Heart right ventricle (tissue), 16 donors: Measurements from ENCODE around the gene KPNA6. TPM values are rescaled to one million over a fixed set of nuclear protein-coding genes. Genes with fewer than 3 reads are reported as not detected.

Experiments
- ATAC-seq, 8 donors: fragments of 200-7000 bp; cut with Tn5 transposase; one replicate each; pipeline ENCODE4 v1.9.1; 2020; ENCODE audit warnings: mild to moderate bottlenecking in 8 of 8, moderate library complexity in 8 of 8, moderate number of reproducible peaks in 1 of 8
- DNase-seq, 2 donors: peaks; one replicate each; pipeline ENCODE4 v3.0.0-alpha.2; 2020
- H3K27ac ChIP-seq, 10 donors: fragments of 200-600 bp; sonication (generic) in 2 of 10; one replicate each; pipeline versions ENCODE4 v1.5.0 to v1.8.0; 2020 to 2022; ENCODE audit warnings: mild to moderate bottlenecking in 3 of 10
- H3K27me3 ChIP-seq, 7 donors: fragments of 200-600 bp; one replicate each; pipeline ENCODE4 v1.8.0; 2021 to 2022; ENCODE audit warnings: mild to moderate bottlenecking in 2 of 7
- H3K36me3 ChIP-seq, 9 donors: fragments of 200-600 bp; sonication (generic) in 1 of 9; one replicate each; pipeline versions ENCODE4 v1.5.0 to v1.8.0; 2020 to 2022; ENCODE audit warnings: mild to moderate bottlenecking in 2 of 9
- H3K4me1 ChIP-seq, 9 donors: fragments of 200-600 bp; sonication (generic) in 1 of 9; one replicate each; pipeline versions ENCODE4 v1.5.0 to v1.8.0; 2020 to 2022; ENCODE audit warnings: mild to moderate bottlenecking in 4 of 9
- H3K4me3 ChIP-seq, 10 donors: fragments of 200-600 bp; sonication (generic) in 2 of 10; one replicate each; pipeline versions ENCODE4 v1.5.0 to v1.8.0; 2020 to 2022; ENCODE audit warnings: mild to moderate bottlenecking in 7 of 10, moderate library complexity in 2 of 10
- H3K9me3 ChIP-seq, 11 donors: fragments of 200-600 bp in 10 of 11; sonication (generic) in 2 of 11; one replicate each; pipeline versions ENCODE4 v1.5.0 to v1.8.0; 2013 to 2022; ENCODE audit warnings: mild to moderate bottlenecking in 2 of 11, control low read depth in 1 of 11, moderate library complexity in 1 of 11
- WGBS, 2 donors: extraction: QIAGEN DNeasy Blood & Tissue Kit; methylation state at CpG; one replicate each; pipeline ENCODE4 v1.1.7; 2013; ENCODE audit warnings: inconsistent platforms in 1 of 2; 5-methylcytosine and 5-hydroxymethylcytosine counted together
- intact Hi-C, 10 donors: fragments of 100-400 bp; cut with DNase I; formaldehyde crosslinking; loops; one replicate each; pipeline versions ENCODE4 v1.11.1 to v1.14.2; 2022
- long read RNA-seq, 3 donors: library from polyadenylated mRNA; unstranded; transcript quantifications; one replicate each; pipeline ENCODE4 v2.0.0, GENCODE V29; 2020 to 2021
- polyA plus RNA-seq, 2 donors: library from polyadenylated mRNA; stranded (reverse); fragments of 200-250 nt; gene quantifications; one replicate each; pipeline ENCODE4 v1.2.3, GENCODE V29; 2013
- total RNA-seq, 10 donors: library from RNA; stranded (reverse); fragmentation: NEBNext Ultra II Directional in 3 of 10; extraction: Animal tissue kit (Norgen Biotek cat#: 25700) in 3 of 10; gene quantifications; one replicate each; pipeline versions ENCODE4 v1.2.1 to v1.2.4, GENCODE V29; 2021 to 2023
- TF ChIP-seq, protein P1 (sequence below), 9 donors: fragments of 200-600 bp; sonication (generic) in 2 of 9; IDR thresholded peaks; one replicate each; pipeline versions ENCODE4 v1.5.0 to v1.8.0; 2021 to 2022; ENCODE audit warnings: antibody characterized with exemption in 9 of 9, mild to moderate bottlenecking in 5 of 9, moderate library complexity in 1 of 9
- donor health status: Arrhythmogenic right ventricular cardiomyopathy.
- donor health status: ischemic (EF 13 %, LVEDD 7.1; RV severe dilation, severe dysfunction).
- donor health status: healthy with polysubstance abuse.
- donor health status: DM: no; HTN: yes; CAD: no.
- donor health status: DM: no; HTN: no; CAD: no.
- donor health status: ischemic (EF 25% LVEDD 6.9; RV normal size, moderate dysfunction).
- donor health status: ischemic (EF 25% LVEDD 5.7; RV mildly dilated, moderate dysfunction).
- donor health status: healthy.
- donor health status: DM: yes; HTN: yes; CAD: no.
- donor health status: Ischemic cardiomyopathy.
- donor health status: ischemic (EF 35%, LVEDD 5.7; RV mildly dilated, moderate dysfunction).
- donor health status: nonischemic (EF 11% LVEDD 7.7; RV severe dilation, severe dysfunction).
- donor health status: DM: yes; HTN: yes; CAD: no.
- donor health status: PGD.
- donor health status: ischemic (EF 29% LVEDD 5.4; RV normal size, mild dysfunction).
- donor health status: nonischemic (EF 23%, LVEDD 6.1; RV moderate dilation, normal function).

Gene KPNA6
- total RNA-seq: 10 to 100 TPM; 73.0 to 92.5 (median 82.6) TPM
- polyA plus RNA-seq: 10 to 100 TPM; 10.2 to 11.3 TPM
- long read RNA-seq, donor 1, full-length matches to known transcripts: 9 of 17 reads
- long read RNA-seq, donor 1, partial matches to known transcripts: 8 of 17 reads
- long read RNA-seq, donor 1, other reads (novel, unspliced or antisense): 0 of 17 reads
- long read RNA-seq, donor 2, full-length matches to known transcripts: 11 of 17 reads
- long read RNA-seq, donor 2, partial matches to known transcripts: 4 of 17 reads
- long read RNA-seq, donor 2, other reads (novel, unspliced or antisense): 2 of 17 reads
- long read RNA-seq, donor 3, full-length matches to known transcripts: 29 of 152 reads
- long read RNA-seq, donor 3, partial matches to known transcripts: 110 of 152 reads
- long read RNA-seq, donor 3, other reads (novel, unspliced or antisense): 13 of 152 reads

DNA sequence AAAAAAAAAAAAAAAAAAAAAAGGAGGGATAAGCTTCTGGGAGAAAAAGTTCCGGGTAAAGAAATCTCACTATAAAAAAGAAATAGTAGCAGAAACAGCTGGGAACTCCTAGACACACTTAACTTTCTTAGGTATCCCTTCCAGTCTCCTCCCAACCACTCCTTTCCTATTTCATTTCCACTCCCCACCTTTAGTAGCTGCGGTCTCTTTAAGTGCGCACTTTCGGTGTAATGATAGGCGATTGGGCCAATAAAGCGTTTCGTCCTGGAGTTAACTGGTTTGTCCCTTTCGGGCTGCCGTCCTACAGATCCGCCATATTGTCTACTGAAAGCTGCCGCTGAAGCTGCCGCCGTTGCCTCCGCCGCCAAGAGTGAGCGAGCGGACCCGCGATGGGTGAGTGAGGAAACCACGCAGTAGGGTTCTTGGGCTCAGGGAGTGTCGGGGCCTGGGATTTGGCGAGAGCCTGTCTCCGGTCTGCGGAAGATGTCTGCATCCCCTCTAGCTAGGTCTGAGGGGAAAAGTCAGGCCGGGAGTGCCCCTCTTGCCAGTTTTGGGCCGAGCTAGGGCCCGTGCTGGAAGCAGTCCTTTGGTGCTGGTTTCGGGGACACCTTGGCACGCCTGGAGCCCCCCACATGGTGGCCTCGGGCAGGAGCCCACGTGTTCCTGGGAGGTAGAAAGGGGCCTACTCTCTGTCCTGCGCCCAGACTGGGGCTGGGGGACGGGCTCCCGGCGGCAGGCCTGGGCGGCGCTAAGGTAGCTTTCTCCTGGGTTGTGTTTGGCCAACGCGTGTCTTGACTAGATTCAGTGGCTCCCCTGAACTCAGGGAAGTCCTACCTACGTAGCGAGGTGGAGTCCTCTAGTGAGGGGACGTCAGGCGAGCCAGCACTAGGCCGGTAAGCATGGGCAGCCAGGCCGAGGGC lies at the start of gene KPNA6:
Gene KPNA6 (plus strand): TSS at position 315 of the 920 bp plus-strand sequence. CDS start 75 bp downstream, at position 390.
- intact Hi-C loops: loop anchor here in 3 of 10 donors (2.0 to 5.0 kb wide), 3 partner anchors 35 to 69 kb away; partner anchors contain the start of genes TMEM39B (in 3 of the 3) and TXLNA (in 1 of the 3)
- WGBS, 2 donors: 0% methylated on average over 45 of the region's 45 CpGs
- H3K27me3 ChIP-seq: no peaks in the 10 kb centered on the region

DNA sequence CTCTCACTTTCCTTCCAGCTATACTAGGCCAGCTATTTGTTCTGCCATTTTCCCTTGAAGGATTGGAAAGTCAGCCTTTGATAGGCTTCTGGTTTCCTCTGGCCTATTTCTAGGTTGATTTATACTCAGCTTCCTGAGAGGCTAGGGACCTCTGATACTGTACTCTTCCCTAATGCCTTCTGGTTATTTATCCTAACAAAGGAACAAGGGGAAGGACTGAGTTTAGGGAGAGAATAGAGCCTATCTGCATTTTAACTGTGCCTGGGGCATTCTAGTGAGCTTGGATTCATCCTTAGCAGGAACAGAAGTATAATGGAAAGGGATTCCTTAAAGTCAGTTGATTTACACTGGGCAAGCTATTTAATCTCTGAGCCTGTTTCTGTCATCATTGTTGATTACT lies 46.9 kb upstream of the KPNA6 start:
- Histone ChIP-seq H3K36me3 (peaks cover 0 to 51% (median 7%) of the 10 kb centered on the region in 9 donors), H3K4me1 (peaks cover 5 to 18% (median 10%) of the 10 kb centered on the region in 9 donors), H3K4me3 (no peak overlapping the region), H3K27me3 (no peaks in the 10 kb centered on the region), H3K9me3 (no peaks in the 10 kb centered on the region), H3K27ac (peak overlapping the region in 1 of 10 donors; percentile 30)
- TF ChIP-seq, protein P1, sequence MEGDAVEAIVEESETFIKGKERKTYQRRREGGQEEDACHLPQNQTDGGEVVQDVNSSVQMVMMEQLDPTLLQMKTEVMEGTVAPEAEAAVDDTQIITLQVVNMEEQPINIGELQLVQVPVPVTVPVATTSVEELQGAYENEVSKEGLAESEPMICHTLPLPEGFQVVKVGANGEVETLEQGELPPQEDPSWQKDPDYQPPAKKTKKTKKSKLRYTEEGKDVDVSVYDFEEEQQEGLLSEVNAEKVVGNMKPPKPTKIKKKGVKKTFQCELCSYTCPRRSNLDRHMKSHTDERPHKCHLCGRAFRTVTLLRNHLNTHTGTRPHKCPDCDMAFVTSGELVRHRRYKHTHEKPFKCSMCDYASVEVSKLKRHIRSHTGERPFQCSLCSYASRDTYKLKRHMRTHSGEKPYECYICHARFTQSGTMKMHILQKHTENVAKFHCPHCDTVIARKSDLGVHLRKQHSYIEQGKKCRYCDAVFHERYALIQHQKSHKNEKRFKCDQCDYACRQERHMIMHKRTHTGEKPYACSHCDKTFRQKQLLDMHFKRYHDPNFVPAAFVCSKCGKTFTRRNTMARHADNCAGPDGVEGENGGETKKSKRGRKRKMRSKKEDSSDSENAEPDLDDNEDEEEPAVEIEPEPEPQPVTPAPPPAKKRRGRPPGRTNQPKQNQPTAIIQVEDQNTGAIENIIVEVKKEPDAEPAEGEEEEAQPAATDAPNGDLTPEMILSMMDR (IDR thresholded peaks at IDR 0.05): no peak
- ATAC-seq (no peak), DNase-seq (no peak)
- intact Hi-C loops: loop anchor here in 3 of 10 donors (10.0 kb wide), 3 partner anchors 46 to 276 kb away; partner anchors contain the start of gene KHDRBS1 (in 2 of the 3)

More for the DNA sequence above, at the start of gene KPNA6:
- Histone ChIP-seq H3K9me3 (no peaks in the 10 kb centered on the region), H3K4me3 (peak within 1 kb of the TSS; percentile 71 to 99 (median 96)), H3K4me1 (peaks cover 3 to 53% (median 44%) of the 10 kb centered on the region in 9 donors), H3K27ac (peak within 1 kb of the TSS; percentile 68 to 96 (median 92)), H3K36me3 (peaks cover 0 to 13% (median 0%) of the 10 kb centered on the region in 9 donors)
- DNase-seq (peak; percentile 83 to 96), ATAC-seq (peak; percentile 89 to 96 (median 92))
- TF ChIP-seq, protein P1 (IDR thresholded peaks at IDR 0.05): no peak

- TF ChIP-seq, protein P1 (IDR thresholded peaks at IDR 0.05): no peak
- 75 to 82% methylated on average over 4 of the region's 4 CpGs for WGBS, 2 donors
- no peak for ATAC-seq
- H3K9me3 ChIP-seq: no peaks in the 10 kb centered on the region
- H3K27me3 ChIP-seq: no peaks in the 10 kb centered on the region
- H3K36me3 ChIP-seq: peaks cover 0 to 49% (median 7%) of the 10 kb centered on the region in 9 donors
- intact Hi-C loops: loop anchor here in 3 of 10 donors (10.0 kb wide), 3 partner anchors 48 to 278 kb away; partner anchors contain the start of gene KHDRBS1 (in 2 of the 3)
- H3K4me3 ChIP-seq: no peak overlapping the region
- H3K4me1 ChIP-seq: peaks cover 8 to 32% (median 26%) of the 10 kb centered on the region in 9 donors
- H3K27ac ChIP-seq: peak overlapping the region in 8 of 10 donors; percentile 33 to 73 (median 44)
- no peak for DNase-seq
These were observed 45.0 kb upstream of the KPNA6 start for GRCh38 chr1:32062867-32063230.
